Kasumi-1 (cell line): Measurements from ENCODE around the gene PNMA1.

Experiments
- DNase-seq, 2 experiments: peaks; one replicate each; lab custom pipeline; 2025; lab: John Stamatoyannopoulos, UW

The PNMA1 gene

GRCh38 chr14:73663548-73664212, 50.5 kb downstream of the PNMA1 start:
- DNase-seq: no peak

DNA sequence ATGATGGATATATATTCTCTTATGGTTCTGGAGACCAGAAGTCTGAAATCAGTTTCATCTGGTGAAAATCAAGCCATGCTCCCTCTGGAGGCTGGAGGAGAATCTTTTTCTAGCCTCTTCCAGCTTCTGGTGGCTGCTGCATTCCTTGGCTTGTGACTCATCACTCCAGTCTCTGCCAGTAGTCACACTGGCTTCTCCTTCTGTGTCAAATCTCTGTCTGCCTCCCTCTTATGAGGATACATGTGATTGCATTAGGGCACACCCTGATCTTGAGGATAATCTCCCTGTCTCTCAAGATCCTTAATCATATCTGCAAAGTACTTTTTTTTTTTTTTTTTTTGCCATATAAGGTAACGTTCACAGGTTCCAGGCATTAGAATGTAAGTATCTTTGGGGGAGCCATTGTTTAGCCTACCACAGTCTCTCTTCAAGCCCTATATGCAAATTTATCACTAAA, 51.7 kb downstream of the PNMA1 start:
- peak; percentile 73 to 78 for DNase-seq

DNA sequence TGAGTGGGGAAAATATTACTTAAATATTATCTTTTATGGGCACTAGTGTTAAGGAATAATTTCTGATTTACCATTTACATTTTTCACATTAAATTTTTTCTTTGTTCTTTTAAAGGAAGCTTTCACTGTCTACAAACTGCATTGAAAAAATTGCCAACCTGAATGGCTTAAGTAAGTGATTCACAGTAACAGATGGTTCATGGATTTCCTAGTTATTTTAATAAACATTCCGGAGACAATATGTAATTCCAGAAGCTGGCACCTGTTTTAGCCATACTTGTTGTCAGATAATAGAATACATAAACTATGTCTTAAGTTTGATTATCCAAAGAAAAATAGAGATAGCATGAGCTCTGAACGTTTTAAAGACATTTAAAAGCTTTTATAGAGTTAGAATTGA, 52.3 kb downstream of the PNMA1 start:
- DNase-seq: no peak
